Stimulated activated CD4-positive, alpha-beta T cell treated with anti-CD3 and anti-CD28 coated beads, Interleukin-12 subunit alpha, Interleukin-12 subunit beta, amount 100 ng/mL, for 4 hours (primary cell): ENCODE measurements around the gene EEIG1.

Experiments
- DNase-seq: peaks from one replicate; pipeline ENCODE4 v3.0.0-alpha.2; 2020

Gene EEIG1

GRCh38 chr9:127958728-127959127, 22.1 kb downstream of the EEIG1 start:
- no peak for DNase-seq

- peak; percentile 75 for DNase-seq
These were observed 25.3 kb downstream of the EEIG1 start for GRCh38 chr9:127955294-127956015.

DNA sequence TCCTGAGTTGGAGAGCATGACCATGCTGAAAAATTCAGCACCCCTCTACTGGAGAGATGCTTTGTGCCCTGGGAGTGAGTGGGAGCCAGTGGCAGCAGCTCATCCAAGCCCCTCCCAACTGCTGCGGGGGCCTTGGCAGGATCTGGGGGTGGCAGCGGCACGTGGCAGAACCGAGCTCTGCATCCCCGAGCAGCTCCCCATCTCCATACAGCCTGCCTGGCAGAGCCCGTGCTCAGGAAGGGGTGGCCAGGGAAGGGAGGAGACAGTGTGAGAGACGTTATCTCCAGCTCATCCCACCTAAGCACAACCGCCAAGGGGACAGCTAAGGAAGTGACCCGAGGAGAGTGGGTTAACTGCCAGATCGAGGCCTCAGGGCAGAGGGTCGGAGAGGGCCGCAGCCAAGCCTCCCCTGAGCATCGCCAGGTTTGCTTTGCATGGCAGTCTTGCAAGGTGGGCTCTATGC, 25.9 kb downstream of the EEIG1 start:
- DNase-seq = no peak

GRCh38 chr9:127953768-127954505, 26.9 kb downstream of the EEIG1 start:
- no peak for DNase-seq

- DNase-seq = no peak
These were observed 27.6 kb downstream of the EEIG1 start for GRCh38 chr9:127953154-127953553.

- no peak for DNase-seq
These were observed 30.1 kb downstream of the EEIG1 start for GRCh38 chr9:127950513-127951289.

DNA sequence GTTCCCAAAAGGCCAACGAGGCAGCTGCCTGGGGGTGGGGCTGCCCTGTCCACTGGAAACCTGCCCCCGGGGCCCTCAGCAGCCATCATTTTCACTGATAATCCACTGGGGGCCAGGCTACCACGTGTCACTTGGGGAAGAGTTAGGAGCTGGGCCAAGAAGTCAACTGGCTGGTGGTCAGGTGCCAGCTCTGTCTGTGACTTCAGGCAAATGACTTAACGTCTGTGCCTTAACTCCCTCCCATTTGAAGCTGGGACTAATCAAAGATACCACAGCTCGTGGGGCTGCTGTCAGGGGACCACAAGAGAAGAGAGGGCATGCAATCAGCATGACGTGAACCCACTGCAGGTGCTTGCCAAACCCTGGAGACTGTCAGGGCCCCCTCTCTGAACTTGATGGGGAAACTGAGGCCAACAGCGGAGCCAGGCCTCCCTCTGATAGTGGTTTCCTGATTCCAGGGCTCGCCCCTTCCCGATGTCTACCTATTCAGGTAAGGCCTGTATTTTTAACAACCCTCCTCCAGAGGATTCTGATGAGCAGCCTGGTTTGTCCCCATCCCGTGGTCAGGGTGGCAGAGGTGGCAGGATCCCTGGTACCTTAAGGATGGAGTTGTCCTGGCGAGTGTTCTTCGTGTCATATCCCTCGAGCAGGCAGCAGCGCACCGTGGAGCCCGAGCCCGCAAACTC, 30.8 kb downstream of the EEIG1 start:
- DNase-seq = no peak

- DNase-seq = no peak
These were observed 32.7 kb downstream of the EEIG1 start for GRCh38 chr9:127947841-127948710.

- DNase-seq = no peak
These were observed 34.1 kb downstream of the EEIG1 start for GRCh38 chr9:127946728-127947127.

DNA sequence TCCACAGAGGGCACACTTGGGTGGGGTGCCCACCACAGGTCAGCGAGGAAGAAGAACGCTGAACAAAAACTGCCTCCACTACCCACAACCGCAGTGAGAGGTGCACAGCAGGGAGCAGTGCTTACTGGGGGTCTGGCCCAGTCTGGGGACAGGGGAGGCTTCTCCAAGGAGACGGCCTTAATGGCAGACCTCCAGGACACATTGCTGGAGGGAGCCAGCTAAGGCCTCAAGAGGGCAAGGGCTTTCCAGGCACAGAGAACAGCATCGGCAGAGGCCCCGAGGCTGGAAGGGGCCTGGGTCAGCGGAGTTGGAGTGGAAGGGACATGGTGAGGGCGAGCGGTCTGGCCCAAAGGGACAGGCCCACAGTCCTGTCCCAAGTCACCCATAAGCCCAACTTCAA, 34.8 kb downstream of the EEIG1 start:
- DNase-seq = no peak

GRCh38 chr9:127945338-127945737, 35.5 kb downstream of the EEIG1 start:
- DNase-seq = no peak

DNA sequence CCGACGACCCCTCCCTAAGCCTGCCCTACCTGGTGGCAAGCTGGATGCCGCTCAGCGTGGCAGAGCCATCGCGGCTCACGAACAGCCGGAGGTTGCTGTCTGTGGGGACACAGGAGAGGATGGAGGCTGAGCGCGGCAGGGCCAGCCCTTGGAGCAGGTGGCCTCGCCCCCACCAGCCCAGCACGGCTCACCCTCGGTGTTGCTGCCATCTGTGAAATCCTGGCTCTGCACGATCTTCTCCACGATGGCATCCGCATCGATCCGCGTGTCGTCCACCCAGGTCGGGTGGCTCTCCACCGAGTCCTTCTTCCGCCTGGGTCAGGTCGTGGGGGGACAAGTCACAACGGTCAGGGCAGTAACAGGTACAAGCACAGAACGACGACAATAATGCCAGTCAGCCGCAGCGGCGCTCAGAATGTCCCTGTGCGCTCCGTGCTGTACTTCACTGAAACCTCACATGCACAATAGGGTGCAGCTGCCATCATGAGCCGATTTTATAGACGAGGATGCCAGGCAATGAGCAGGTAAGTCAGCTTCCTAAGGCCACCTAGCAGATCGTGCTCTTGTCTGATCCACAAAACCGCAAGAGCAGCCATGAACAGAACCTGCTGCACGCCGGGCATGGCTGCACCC, 36.1 kb downstream of the EEIG1 start:
- DNase-seq = no peak

DNA sequence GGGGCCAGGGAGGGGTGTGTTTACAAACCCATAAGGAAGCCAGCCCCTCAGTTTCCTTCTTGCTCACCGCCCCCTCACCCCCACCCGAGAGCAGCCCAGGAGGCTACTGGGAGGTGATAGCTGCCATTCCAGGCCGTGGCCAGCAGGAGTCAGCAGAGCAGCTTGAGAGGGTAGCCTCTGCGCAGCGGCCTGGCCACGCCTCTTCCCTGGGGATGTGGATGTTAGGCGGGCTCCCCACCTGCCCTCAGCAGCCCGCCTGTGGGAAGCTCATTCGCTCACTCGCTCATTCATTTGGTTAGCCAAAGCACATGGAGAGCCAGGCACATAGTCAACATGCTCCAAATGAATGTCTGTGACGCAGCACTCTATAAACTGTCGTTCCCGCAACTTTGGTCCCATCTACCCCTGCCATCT, 37.1 kb downstream of the EEIG1 start:
- DNase-seq = peak; percentile 80

DNA sequence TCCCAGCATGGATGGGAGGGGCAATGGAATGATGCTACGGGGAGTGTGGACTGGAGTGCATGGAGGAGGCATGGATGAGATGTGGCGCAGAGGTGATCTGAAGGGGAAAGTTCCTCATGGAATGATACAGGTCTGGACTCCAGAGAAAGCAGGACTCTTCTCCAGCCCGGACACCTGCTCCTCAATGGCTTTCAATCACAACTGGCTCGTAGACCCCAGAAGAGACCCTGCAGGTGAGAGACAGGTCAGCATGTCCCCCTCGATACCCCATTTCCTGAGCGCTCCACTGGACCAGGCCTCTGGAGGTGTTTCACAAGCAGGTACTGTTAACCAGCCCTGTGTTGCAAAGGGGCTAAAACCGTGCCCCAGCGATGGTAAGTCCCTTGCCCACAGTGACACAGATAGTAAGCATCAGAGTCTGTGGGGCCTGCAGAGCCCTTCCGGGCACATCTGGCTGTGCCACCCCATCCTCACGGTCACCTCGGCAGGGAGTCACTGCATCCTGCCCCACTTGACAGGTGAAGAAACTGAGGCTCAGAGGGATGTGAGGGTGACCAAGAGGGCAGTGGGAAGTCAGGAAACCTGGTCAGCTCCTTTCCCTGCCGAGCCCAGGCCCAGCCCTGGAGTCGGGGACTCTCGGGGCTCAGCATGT, 37.7 kb downstream of the EEIG1 start:
- DNase-seq = no peak

DNA sequence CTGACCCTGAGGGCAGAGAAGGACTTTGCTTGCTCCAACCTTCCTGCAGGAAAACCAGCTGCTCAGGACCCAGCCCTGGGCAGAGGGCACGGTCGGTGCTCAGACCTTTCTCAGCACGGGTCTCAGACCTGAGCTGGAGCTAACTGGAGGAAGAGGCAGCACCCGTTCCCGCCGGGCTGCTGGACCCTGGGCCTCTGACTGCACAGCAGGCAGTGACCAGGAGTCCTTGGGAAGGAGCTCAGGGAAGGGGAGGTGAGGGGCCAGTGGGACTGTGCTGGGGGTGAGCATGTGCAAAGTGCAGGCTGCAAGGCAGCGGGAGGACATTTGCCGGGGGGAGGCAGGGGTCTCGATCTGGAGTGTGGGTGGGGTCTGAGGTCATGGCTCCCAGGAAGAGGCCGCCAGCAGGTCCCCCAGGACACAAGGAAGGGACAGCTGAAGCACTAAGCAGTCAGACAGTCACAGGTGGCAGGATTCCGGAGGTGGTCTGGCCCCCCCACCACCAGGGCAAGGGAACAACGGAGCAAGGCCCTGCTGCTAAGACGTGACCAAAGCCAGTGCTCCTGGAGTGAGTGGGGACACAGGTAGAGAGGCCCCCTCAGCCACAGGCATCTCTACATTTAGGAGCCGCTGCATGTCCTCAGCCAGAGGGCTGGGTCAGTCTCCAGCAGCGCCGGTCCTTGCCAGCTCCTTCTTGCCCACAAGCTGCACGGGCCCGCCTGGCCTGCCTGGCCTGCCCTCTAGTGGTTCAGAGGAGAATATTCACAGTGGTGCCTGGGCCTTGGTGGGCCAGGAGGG, 38.4 kb downstream of the EEIG1 start:
- peak; percentile 41 for DNase-seq

DNA sequence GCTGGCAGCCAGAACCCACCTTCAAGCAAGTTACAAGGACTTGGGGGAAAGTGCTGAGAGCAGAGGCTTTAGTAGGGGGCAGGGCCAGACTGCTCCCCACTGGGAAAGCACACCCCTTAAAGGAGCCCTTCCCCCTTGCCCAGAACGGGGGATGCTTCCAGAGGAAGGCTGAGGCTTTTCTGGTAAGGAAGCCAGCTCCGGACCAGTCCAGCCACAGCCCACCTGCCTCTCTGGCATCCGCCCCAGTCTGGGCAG, 38.9 kb downstream of the EEIG1 start:
- DNase-seq = no peak

DNA sequence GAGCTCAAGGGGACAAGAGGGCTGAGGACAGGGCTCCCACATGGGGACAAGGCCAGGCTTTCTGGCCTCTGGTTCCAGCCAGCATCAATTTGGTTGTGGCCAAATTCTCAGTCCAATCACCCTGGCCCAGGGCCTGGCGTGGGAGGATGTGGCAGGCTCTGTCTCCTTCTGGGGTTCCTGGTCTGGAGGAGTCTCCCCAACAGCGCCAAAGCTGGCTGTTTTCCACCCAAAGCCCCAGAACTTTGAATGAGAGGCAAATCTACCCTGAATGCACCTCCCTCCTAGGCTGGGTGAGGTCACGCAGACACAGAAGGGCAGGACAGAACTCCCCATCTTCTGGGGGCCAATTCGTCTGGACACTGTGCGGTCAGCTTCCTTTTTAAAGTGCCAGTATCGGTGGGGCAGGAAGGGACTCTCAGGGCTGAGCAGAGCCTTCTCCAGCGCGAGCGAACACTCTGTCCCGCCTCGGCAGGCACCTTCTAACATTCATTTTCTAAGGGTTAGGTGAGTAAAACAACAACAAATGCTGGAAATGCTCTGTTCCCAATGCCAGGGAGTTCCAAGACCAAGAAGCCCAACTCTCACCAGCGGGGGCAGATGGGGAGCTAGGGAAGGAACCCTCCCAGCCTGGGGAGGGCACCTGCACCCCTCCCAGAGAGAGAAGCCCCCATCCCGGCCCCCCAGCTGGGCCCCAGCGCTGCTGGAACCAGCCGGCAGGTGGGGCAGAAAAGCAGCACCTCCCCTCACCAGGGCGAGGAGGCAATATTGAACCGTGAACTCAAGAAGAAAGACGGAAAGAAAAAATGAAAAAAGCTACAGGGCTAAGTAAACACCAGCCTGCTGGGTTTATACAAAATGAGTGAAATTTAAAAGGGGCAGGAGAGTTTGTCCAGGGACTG, 39.5 kb downstream of the EEIG1 start:
- no peak for DNase-seq

GRCh38 chr9:127940593-127940992, 40.2 kb downstream of the EEIG1 start:
- DNase-seq = no peak

DNA sequence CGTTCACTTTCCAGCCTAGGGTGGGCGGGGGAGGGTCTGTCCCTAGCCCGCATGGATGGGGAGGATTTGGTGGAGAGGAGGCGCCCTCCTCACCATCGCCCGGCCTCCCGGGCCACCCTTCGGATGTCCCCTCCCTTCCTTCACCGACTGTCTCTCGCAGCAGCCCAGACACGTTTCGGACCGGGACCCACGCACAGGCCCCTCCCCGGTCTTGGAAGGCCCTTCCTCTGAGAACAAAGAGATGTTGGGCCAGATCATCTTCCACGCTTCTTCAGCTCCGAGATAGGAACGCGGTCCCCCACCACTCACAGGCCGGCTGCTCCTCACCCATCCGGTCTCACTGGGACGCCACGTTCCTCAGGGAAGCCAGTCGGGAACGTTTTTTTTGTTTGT, 42.5 kb downstream of the EEIG1 start:
- DNase-seq = no peak
